Tibial nerve (tissue), 3 donors: ENCODE results near the gene PARD6B.

Experiments
- CTCF ChIP-seq, 5 experiments: fragments of 200-600 bp in 3 of 5; fragments of 450-650 bp in 2 of 5; sonication (generic) in 3 of 5; IDR thresholded peaks; one replicate each; pipeline ENCODE4 v1.5.1; 2016 to 2019; ENCODE audit warnings: antibody characterized with exemption in 5 of 5, mild to moderate bottlenecking in 3 of 5, moderate library complexity in 2 of 5
- POLR2A ChIP-seq, 2 donors: fragments of 450-650 bp; IDR thresholded peaks; one replicate each; pipeline ENCODE4 v1.6.1; 2017; ENCODE audit warnings: antibody characterized with exemption in 2 of 2, mild to moderate bottlenecking in 2 of 2, moderate library complexity in 2 of 2

DNA sequence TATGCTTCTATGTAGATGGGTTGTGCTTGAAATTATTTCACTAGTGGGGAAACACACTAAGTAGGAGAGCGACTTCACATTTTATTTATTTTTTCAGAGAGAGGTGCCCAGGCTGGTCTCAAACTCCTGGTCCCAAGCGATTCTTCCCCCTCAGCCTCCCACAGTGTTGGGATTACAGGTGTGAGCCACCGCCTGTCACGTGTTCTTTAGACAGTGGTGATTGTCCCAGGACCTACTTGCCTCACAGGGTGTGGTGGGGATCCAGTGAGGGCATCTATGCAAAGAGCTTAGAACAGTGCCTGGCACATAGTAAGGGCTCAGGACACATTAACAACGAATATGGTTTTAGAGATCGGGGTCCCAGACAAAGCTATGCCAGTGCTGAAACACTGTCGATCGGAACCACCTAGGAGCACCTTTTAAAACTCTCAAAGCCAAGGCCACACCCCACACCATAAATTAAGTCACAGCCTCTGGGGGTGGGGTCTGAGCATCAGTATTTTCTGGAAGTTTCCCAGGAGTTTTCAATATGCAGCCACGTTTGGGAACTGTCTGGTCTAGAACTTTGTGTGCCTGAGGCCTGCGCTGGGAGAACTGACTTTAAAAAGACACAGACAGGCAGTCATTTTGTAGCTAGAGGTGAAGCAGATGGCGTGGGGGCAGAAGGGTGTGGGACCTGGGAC is 58.7 kb downstream of the PARD6B start:
- TF ChIP-seq POLR2A (IDR thresholded peaks at IDR 0.05) (no peak), CTCF (IDR thresholded peaks at IDR 0.05) (no peak)
